Effector CD4-positive, alpha-beta T cell (primary cell): ENCODE results near the gene CALHM1. TPM values are rescaled to one million over a fixed set of nuclear protein-coding genes. Genes with fewer than 3 reads are reported as not detected.
"Not testable (repeated sequence)": the region's sequence is repeated elsewhere in the genome, so short reads cannot be mapped to it uniquely, and the experiment has no call there.

ENCODE experiments used
- DNase-seq: peaks from one replicate; pipeline ENCODE4 v3.0.0-alpha.2; 2020
- total RNA-seq: gene quantifications from one replicate; lab custom pipeline; 2026; lab: John Stamatoyannopoulos, UW

The CALHM1 gene
- total RNA-seq, result not detected

DNA sequence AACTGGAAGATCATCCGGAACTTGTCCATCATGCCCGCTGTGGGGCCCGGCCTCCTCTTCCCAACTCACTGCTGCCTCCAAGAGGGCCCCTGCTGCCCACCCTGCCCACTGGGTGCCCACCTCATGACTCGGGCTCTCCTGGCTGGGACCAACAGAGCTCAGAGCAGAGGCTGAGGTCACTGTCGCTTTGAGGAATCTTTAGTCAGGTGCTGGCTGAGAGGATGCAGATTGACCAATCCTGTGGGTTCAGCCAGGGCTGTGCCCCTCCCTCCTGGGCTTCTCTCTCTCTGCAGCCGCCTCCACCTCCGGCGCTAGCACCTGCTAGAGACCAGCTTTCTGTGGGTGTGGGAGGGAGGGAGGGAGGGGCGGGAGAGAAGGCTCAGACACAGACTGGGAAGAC lies at the start of gene CALHM1:
CALHM1 (minus strand) TSS at position 181 of the 400 bp plus-strand sequence; CDS start at position 32, 149 bp downstream.
- no peak for DNase-seq

- no peak for DNase-seq
Observed at GRCh38 chr10:103507235-103508191, 48.8 kb upstream of the CALHM1 start.

GRCh38 chr10:103506061-103506460 lies 47.4 kb upstream of the CALHM1 start:
- DNase-seq, result no peak

DNA sequence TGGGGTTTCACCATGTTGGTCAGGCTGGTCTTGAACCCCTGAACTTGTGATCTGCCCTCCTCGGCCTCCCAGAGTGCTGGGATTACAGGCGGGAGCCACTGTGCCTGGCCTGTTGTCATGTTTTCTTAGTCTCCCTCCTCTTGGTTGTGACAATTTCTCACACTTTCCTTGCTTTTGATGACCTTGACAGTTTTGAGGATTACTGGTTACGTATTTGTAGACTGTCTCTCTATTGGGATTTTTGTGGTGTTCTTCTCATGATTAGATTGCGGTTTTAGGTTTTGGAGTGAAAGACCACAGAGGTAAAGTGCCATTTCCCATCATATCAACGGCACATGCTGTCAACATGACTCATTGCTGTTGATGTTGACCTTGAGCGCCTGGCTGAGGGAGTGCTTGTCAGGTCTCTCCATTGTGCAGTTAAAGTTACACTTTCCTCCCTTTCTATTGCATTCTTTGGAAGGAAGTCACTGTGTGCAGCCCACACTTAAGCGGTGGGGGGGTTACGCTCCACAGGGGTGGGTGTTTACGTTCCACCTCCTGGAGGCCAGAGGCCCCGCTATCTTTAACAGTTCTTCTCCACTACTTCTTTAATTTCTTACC lies 45.6 kb upstream of the CALHM1 start:
- DNase-seq, result no peak

DNA sequence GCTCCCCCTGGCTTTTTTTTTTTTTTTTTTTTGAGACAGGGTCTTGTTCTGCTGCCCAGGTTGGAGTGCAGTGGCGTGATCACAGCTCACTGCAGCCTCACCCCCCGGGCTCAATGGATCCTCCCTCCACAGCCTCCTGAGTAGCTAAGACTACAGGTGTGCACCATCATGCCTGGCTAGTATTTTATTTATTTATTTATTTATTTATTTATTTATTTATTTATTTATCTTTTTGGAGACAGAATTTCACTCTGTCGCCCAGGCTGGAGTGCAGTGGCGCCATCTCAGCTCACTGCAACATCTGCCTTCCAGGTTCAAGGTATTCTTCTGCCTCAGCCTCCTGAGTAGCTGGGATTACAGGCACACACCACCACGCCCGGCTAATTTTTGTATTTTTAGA lies 45.1 kb upstream of the CALHM1 start:
- not testable (repeated sequence) for DNase-seq

- DNase-seq, result no peak
Observed at GRCh38 chr10:103502849-103503660, 44.4 kb upstream of the CALHM1 start.

DNA sequence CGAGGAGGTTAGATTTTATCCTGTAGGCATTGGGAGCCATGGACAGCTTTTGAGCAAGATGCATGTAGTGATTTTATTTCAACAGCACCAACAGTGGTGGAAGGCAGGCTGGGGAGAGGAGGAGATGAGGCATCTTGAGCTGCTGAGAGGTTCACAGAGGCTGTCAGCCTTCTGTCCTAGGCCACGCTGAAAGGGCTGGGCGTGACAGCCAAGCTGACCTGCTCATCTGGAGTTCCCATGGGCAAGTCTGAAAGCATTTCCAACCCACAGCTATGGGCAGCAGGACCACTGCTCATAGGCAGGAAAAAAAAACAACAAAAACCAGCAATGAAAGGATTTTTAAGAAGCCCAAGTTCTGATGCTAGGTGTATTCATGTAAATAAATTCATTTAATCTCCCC lies 42.5 kb upstream of the CALHM1 start:
- no peak for DNase-seq

GRCh38 chr10:103500481-103500880 lies 41.8 kb upstream of the CALHM1 start:
- DNase-seq, result no peak

DNA sequence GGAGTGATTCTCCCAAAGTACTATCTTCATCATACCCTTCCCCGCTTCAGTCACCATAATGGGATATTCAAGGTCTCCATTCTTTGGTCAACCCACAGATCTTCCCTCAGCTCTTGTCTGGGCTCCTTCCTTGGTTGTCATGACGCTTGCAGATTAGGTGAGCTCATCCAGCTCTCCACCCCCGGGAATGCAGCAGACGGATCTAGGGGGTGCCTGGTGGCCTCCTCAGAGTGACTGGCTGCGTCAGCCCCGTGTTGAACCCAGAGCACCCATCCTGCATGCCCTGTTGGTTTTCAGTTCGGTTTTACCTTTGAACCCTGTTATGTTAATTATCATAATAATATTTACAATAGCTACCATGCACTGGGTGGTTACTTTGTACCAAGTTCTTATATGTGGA lies 41.2 kb upstream of the CALHM1 start:
- no peak for DNase-seq

GRCh38 chr10:103498936-103499638 lies 40.4 kb upstream of the CALHM1 start:
- DNase-seq, result no peak

DNA sequence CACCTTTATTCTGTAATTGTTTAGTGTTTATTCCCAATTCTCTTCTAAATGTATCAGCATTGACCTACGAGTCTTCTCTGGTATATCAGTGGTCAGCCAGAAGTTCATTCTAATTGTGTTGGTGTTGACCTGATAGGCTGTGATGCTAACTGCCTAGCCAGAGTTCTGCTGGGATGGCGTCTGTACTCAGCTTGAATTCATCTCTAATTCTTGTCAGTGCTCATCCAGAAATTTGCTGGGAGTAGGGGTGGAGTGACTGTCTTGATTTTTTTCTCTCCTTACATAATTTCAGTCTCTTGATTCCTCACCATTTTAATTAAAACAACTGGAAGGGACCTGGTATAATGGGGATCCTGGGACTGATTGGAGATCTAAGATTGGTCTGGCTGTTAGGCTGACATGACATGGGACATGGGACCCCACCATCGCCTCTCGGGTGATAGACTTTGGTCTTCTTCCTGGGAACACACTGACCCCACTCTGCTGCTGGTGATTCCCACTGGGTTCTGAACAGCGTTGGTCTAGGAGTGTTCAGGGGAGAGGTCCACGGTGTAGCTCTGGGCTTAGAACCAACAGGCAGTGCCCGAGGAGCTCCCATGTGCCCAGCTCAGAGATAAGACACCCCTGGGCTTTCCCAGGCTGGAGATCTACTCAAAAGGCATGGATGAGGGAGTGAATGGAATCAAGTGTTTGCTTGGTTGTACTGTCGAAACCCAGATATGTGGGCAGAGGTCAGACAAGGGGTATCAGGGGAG lies 38.6 kb upstream of the CALHM1 start:
- no peak for DNase-seq

- DNase-seq, result no peak
Observed at GRCh38 chr10:103495321-103495720, 36.6 kb upstream of the CALHM1 start.

GRCh38 chr10:103493916-103494877 lies 35.5 kb upstream of the CALHM1 start:
- DNase-seq, result no peak

DNA sequence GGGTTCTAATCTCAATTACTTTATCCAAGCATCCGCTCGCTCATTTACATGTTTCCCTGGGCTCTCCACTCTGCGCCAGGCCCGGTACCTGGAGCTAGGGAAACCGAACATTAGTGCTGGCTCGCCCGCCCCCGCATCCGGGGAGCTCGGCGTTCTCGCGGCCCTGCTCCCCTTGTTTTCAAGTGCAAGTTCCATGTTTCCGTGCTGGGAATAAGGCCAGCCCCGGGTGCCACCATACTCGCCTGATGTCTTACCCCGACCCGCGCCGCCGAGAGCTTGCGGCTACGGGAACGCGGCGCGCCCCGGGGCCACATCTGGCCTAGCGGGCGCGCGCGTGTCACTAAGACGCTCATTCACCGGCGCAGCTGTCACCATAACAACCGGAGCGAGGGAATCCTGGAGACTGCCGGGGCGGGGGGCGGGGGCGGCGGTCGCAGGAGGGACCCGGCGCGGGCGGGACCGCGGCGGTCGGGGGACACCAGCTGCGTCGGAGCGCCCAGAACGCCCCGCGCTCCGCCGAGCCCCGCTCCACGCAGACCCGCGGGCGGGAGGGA lies 34.7 kb upstream of the CALHM1 start, which contains the start of gene NEURL1:
NEURL1 (plus strand) TSS at position 344 of the 554 bp plus-strand sequence. CDS start 683 bp downstream, outside the sequence.
- DNase-seq, result no peak

GRCh38 chr10:103492655-103493261 lies 34.1 kb upstream of the CALHM1 start:
- DNase-seq, result no peak

- DNase-seq, result no peak
Observed at GRCh38 chr10:103491729-103492364, 33.1 kb upstream of the CALHM1 start.

- DNase-seq, result no peak
Observed at GRCh38 chr10:103490986-103491314, 32.2 kb upstream of the CALHM1 start.

GRCh38 chr10:103487410-103487708 lies 28.7 kb upstream of the CALHM1 start:
- no peak for DNase-seq

GRCh38 chr10:103486635-103487409 lies 28.1 kb upstream of the CALHM1 start:
- DNase-seq, result not testable (repeated sequence)
